Subcutaneous adipose tissue (tissue), 4 donors: Measurements from ENCODE around the gene APMAP. TPM values are rescaled to one million over a fixed set of nuclear protein-coding genes. Genes with fewer than 3 reads are reported as not detected.

ENCODE experiments used
- total RNA-seq, 4 donors: library from RNA; depleted of rRNA; stranded (reverse); fragments of >200 nt; gene quantifications; one replicate each; pipeline ENCODE4 v1.1.0, GENCODE V29; 2016
- TF ChIP-seq, protein P1 (sequence below): fragments of 450-650 bp; IDR thresholded peaks from one replicate; pipeline ENCODE4 v1.5.1; 2016; ENCODE audit warnings: low read depth, mild to moderate bottlenecking, control low read depth, antibody characterized with exemption, moderate library complexity

APMAP gene
- total RNA-seq, 4 donors from 2014 or later: 63.4 to 325 (median 240) TPM

DNA sequence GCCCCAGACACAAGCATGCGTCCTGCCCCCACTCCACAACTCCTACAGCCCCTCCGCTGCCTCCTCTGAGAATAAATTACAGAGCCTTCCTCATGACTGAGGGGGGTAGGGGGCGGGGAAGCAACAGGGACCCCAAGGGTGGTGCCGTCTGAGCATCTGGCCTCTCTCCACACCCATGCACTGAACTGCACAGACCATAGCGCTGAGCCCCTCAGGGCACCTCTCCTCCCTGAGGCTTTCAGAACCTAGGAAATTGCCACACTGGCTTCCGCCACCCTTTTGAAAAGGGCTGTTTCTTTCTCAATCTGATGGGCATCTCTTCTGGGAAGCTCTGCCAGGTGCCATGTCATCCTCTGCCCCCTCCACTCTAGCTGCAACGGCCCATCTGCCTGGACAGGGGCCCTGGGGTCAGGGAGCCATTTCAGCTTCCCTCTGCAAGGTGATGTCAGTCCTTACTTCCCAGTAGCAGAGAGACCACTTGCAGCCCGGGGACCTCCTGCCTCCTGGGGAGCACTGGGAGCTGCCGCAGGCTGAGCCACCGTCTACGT is 40.9 kb downstream of the APMAP start:
- TF ChIP-seq, protein P1, sequence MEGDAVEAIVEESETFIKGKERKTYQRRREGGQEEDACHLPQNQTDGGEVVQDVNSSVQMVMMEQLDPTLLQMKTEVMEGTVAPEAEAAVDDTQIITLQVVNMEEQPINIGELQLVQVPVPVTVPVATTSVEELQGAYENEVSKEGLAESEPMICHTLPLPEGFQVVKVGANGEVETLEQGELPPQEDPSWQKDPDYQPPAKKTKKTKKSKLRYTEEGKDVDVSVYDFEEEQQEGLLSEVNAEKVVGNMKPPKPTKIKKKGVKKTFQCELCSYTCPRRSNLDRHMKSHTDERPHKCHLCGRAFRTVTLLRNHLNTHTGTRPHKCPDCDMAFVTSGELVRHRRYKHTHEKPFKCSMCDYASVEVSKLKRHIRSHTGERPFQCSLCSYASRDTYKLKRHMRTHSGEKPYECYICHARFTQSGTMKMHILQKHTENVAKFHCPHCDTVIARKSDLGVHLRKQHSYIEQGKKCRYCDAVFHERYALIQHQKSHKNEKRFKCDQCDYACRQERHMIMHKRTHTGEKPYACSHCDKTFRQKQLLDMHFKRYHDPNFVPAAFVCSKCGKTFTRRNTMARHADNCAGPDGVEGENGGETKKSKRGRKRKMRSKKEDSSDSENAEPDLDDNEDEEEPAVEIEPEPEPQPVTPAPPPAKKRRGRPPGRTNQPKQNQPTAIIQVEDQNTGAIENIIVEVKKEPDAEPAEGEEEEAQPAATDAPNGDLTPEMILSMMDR: no peak

DNA sequence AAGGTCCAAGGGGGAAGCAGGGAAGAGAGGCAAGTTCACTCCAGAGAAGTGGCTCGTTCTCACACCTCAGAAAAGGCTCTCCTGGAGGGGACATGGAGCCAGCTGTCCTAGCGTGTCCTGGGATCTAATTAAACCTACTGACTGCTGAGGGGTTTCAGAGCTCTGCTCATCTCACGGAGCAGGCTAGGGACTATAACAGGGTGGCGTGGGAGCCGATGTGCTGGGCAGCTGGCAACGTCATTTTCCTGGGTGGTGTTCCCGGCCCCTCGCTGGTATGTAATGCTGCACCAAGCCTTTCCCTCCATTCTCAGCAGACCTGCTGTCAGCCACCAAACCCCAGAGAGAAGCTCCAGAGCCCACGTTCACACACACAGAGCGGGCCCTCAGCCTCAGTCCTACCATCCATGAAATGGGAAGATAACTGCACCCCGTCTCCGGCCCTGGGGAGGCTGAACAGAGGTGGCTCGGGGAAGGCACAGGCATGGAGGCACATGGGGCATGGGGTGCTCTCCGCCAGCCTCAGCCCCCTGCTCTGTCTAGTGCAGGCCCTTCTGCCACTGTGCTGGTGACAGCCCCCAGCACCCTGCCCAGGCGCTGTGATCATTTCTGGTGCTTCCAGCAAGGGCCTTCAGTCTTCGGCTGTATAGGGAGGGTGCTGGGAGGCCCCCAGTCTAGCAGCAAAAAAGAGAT is 41.6 kb downstream of the APMAP start:
- TF ChIP-seq, protein P1: no peak

DNA sequence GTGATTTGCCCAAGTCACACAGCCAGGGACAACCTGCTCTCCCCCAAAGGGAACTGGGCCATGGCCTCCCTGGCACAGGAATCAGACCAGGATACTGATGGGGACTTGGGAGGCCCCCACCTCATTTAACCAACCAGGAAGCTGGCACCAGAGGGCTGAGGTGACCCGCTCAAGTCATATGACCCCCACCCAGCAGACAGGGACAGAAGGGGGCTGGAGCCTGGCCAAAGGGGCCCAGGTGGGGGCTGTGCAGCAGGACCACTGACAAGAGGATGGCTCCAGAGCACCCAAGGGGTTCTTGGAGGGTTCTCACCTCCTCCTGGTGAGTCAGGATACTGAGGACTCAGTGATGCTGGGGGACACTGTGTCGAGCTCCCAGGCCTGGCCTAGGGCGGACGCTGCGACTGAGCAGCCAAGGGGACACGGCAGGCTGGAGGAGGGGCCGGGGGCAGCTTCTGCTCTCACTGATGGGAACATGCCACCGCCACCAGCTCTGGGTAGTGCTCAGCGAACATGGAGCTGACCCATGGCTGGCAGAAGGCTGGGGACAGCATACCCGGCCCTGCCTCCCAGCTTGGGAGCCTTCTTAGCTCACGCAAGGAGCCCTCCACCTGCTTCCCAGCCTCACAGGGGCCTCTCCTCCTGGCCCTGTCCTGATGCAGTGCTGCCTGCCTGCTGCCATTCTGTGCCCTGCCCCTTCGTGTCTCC is 42.3 kb downstream of the APMAP start:
- TF ChIP-seq, protein P1: no peak

DNA sequence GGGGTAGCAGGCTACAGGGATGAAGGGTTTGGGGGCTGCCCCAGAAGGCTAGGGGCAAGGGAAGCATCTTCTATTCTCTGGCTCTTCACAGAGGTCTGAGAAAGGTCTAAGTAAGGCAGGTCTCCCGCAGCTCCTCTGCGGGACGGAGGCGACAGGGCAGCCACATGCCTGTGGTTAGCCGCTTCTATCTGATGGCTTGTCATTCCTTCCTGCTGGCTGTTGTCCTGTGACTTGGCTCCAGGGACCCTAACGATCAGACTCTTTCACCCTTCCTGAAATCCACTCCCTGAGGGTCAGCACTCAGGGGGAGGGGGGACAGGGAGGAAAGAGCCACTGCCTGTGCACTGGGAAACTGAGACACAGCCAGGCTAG is 42.8 kb downstream of the APMAP start:
- TF ChIP-seq, protein P1: no peak

DNA sequence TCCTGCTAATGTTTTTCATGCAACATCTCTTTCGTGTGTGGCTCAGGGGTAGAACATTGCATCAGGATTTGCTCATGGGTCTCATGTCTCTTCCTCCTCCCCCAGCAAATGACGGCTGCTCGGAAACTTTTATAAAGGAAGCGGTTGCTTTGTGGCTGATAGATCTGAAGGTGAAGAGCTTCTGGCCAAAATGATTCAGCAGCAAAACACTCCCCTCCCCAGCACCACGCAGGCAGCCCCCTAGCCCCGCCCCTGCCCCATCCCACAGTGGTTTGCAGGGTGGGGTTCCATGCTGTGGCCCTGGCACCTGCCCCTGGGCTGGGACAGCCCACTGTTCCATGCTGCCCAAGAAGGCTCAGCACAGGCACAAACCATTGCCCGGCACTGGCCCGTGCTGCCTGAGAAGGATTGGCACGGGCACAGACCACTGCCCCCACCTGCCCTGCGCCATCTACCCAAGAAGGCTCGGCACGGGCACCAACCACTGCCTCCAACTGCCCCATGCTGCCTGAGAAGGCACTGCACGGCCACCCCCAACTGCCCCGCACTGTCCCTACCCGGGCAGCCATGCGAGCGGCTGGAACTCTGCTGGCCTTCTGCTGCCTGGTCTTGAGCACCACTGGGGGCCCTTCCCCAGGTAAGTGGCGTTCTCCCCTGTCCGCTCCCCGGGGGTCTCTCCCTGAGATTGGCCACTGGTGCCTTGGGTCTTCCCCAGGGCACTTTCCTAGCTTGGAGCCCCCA is 43.4 kb downstream of the APMAP start, which contains the start of gene CST7:
Gene CST7 (plus strand): TSS at position 331 of the 741 bp plus-strand sequence. CDS start 237 bp downstream, at position 568.
- TF ChIP-seq, protein P1: no peak

DNA sequence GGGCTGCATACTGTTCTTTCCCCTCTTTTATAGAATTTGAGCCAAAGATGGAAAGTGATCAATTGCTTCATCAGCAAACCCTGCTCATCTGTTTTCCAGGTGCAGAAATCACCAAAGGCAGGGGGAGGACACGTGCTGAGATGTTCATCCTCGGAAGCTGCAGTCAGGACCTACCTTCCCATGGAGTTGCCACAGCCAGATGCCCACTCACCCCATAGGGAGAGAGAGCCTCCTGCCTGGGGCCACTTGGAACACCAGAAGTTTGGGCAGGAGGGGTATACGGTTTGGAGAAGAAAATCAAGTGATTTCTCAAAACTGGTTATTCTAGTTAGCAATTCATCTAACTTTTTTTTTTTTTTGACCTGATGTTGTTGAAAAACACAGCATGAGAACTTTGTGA is 48.8 kb downstream of the APMAP start:
- TF ChIP-seq, protein P1: no peak

DNA sequence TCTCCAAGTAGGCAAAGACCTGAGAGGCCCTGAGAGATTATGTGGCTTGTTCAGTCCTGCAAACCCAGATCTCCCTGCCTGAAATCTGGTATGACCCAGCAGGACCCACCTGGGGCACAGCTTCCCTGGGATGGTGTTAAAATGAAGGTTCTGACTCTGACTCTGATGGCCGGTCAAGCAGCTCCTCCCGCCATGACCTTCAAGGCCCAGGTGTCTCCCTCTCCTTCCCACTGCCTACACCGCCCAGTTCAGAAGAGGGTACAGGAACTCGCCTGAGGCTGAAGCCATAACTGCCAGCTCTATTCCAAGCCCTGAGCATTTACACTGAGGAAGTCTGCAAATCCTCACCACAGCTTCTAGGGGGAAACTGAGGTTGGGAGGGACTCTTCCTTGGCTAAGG is 49.4 kb downstream of the APMAP start:
- TF ChIP-seq, protein P1: no peak
